MM.1S (cell line): ENCODE results near the gene RPF1.
A peak's percentile ranks its signal among the peaks of the same experiment; 100 is the strongest.

Experiments used
- DNase-seq: peaks from one replicate; pipeline ENCODE4 v3.0.0-alpha.2; 2015
- H2AFZ ChIP-seq: fragments of 300-600 bp; sonication (generic); 2 replicates; pipeline ENCODE4 v1.6.0; 2016; ENCODE audit warnings: antibody characterized with exemption, low read length
- H3F3A ChIP-seq: fragments of 300-600 bp; sonication (generic); 2 replicates; pipeline ENCODE4 v1.6.1; 2016; ENCODE audit warnings: mild to moderate bottlenecking, antibody characterized with exemption, low read length, moderate library complexity, mixed read lengths; ENCODE audit not compliant: insufficient read depth
- H3K27ac ChIP-seq: fragments of 300-600 bp; sonication (generic); 2 replicates; pipeline ENCODE4 v1.5.1; 2016; ENCODE audit warnings: mild to moderate bottlenecking, low read length
- H3K27me3 ChIP-seq: fragments of 300-600 bp; sonication (generic); replicated peaks from 2 replicates; pipeline ENCODE4 v1.6.0; 2016; ENCODE audit warnings: low read length; ENCODE audit not compliant: insufficient read depth
- H3K36me3 ChIP-seq: fragments of 300-600 bp; sonication (generic); replicated peaks from 2 replicates; pipeline ENCODE4 v1.6.1; 2016; ENCODE audit warnings: mild to moderate bottlenecking, low read length, mixed read lengths; ENCODE audit not compliant: insufficient read depth
- H3K4me1 ChIP-seq: fragments of 300-600 bp; sonication (generic); 2 replicates; pipeline ENCODE4 v1.6.1; 2016; ENCODE audit warnings: low read length, mixed read lengths
- H3K4me2 ChIP-seq: fragments of 300-600 bp; sonication (generic); 2 replicates; pipeline ENCODE4 v1.6.0; 2016; ENCODE audit warnings: low read depth, low read length
- H3K4me3 ChIP-seq: fragments of 300-600 bp; sonication (generic); 2 replicates; pipeline ENCODE4 v1.5.1; 2016; ENCODE audit warnings: low read length, mixed read lengths
- H3K79me2 ChIP-seq: fragments of 300-600 bp; sonication (generic); 2 replicates; pipeline ENCODE4 v1.6.1; 2016; ENCODE audit warnings: mixed run types, low read length, mixed read lengths
- H3K9ac ChIP-seq: fragments of 300-600 bp; sonication (generic); 2 replicates; pipeline ENCODE4 v1.6.1; 2016; ENCODE audit warnings: low read length, mixed read lengths
- H3K9me2 ChIP-seq: fragments of 300-600 bp; sonication (generic); replicated peaks from 2 replicates; pipeline ENCODE4 v1.6.1; 2016; ENCODE audit warnings: mild to moderate bottlenecking, low read length, mixed read lengths; ENCODE audit not compliant: insufficient read depth
- H3K9me3 ChIP-seq: fragments of 300-600 bp; sonication (generic); replicated peaks from 2 replicates; pipeline ENCODE4 v1.6.1; 2016; ENCODE audit warnings: mild to moderate bottlenecking, low read length, mixed read lengths; ENCODE audit not compliant: insufficient read depth
- H4K20me1 ChIP-seq: fragments of 300-600 bp; sonication (generic); 2 replicates; pipeline ENCODE4 v1.6.1; 2016; ENCODE audit warnings: mild to moderate bottlenecking, low read length, moderate library complexity, mixed read lengths; ENCODE audit not compliant: insufficient read depth
- CTCF ChIP-seq: fragments of 300-600 bp; sonication (generic); IDR thresholded peaks from 2 replicates; pipeline ENCODE4 v1.5.1; 2016; ENCODE audit warnings: antibody characterized with exemption, low read length, mixed read lengths
- EZH2 ChIP-seq: fragments of 300-600 bp; sonication (generic); optimal IDR thresholded peaks from 2 replicates; pipeline ENCODE3; 2017; ENCODE audit warnings: low read depth, mild to moderate bottlenecking, antibody characterized with exemption, low read length, mixed read lengths
- EZH2phosphoT487 ChIP-seq: fragments of 300-600 bp; sonication (generic); IDR thresholded peaks from 2 replicates; pipeline ENCODE4 v1.6.1; 2018; ENCODE audit warnings: antibody characterized with exemption, low read length

The RPF1 gene

GRCh38 chr1:84434081-84434769 is 44.8 kb upstream of the RPF1 start:
- TF ChIP-seq EZH2 (no peak), CTCF (no peak), EZH2phosphoT487 (no peak)
- H3K27me3 ChIP-seq: no peaks in the 10 kb centered on the region
- H3K9me2 ChIP-seq: no peaks in the 10 kb centered on the region
- no peaks in the 10 kb centered on the region for H3K36me3 ChIP-seq
- H3K79me2 ChIP-seq: no peaks in the 10 kb centered on the region
- H3F3A ChIP-seq: no peaks in the 10 kb centered on the region
- no peaks in the 10 kb centered on the region for H4K20me1 ChIP-seq
- no peak overlapping the region for H2AFZ ChIP-seq
- H3K4me2 ChIP-seq: peak overlapping the region; percentile 47; the same call in 1 of the 2 replicates
- DNase-seq: no peak
- no peak overlapping the region for H3K27ac ChIP-seq
- H3K9ac ChIP-seq: no peak overlapping the region
- no peak overlapping the region for H3K4me3 ChIP-seq
- H3K4me1 ChIP-seq: no peaks in the 10 kb centered on the region
- no peaks in the 10 kb centered on the region for H3K9me3 ChIP-seq

- Histone ChIP-seq H3K4me3 (no peak overlapping the region), H3K36me3 (no peaks in the 10 kb centered on the region), H3K9ac (no peak overlapping the region), H3K9me3 (no peaks in the 10 kb centered on the region), H2AFZ (no peak overlapping the region), H3K27ac (no peak overlapping the region), H3K4me1 (no peaks in the 10 kb centered on the region), H4K20me1 (no peaks in the 10 kb centered on the region), H3K79me2 (no peaks in the 10 kb centered on the region), H3F3A (no peaks in the 10 kb centered on the region), H3K27me3 (no peaks in the 10 kb centered on the region), H3K9me2 (no peaks in the 10 kb centered on the region), H3K4me2 (peak overlapping the region; percentile 43; the same call in 1 of the 2 replicates)
- TF ChIP-seq EZH2 (no peak), CTCF (no peak), EZH2phosphoT487 (no peak)
- no peak for DNase-seq
Measured at GRCh38 chr1:84434801-84435549, 44.1 kb upstream of the RPF1 start.

GRCh38 chr1:84436876-84437655 is 42.0 kb upstream of the RPF1 start:
- Histone ChIP-seq H3K9ac (no peak overlapping the region), H3F3A (no peaks in the 10 kb centered on the region), H3K4me3 (no peak overlapping the region), H3K36me3 (no peaks in the 10 kb centered on the region), H3K79me2 (no peaks in the 10 kb centered on the region), H3K9me3 (no peaks in the 10 kb centered on the region), H4K20me1 (no peaks in the 10 kb centered on the region), H3K9me2 (no peaks in the 10 kb centered on the region), H3K4me1 (no peaks in the 10 kb centered on the region), H3K27ac (no peak overlapping the region), H3K4me2 (no peak overlapping the region), H3K27me3 (no peaks in the 10 kb centered on the region), H2AFZ (no peak overlapping the region)
- DNase-seq: no peak
- TF ChIP-seq CTCF: no peak
- TF ChIP-seq EZH2: no peak
- TF ChIP-seq EZH2phosphoT487: no peak
